Testis (tissue), 3 donors: ENCODE data around the gene REXO5. TPM values are rescaled to one million over a fixed set of nuclear protein-coding genes. Genes with fewer than 3 reads are reported as not detected.
A peak's percentile ranks its signal among the peaks of the same experiment; 100 is the strongest.

Experiments used
- DNase-seq: peaks from one replicate; pipeline ENCODE4 v3.0.0-alpha.2; 2019
- H3K27ac ChIP-seq, 2 donors: fragments of 200-600 bp; sonication (generic); one replicate each; pipeline ENCODE4 v1.5.1; 2019
- H3K27me3 ChIP-seq: fragments of 200-600 bp; sonication (generic); one replicate; pipeline ENCODE4 v1.5.1; 2019
- H3K36me3 ChIP-seq: fragments of 200-600 bp; sonication (generic); one replicate; pipeline ENCODE4 v1.5.1; 2017; ENCODE audit warnings: low read depth; ENCODE audit errors: missing control alignments
- H3K4me1 ChIP-seq: fragments of 200-600 bp; sonication (generic); one replicate; pipeline ENCODE4 v1.5.1; 2019
- H3K4me3 ChIP-seq, 2 donors: fragments of 200-600 bp; sonication (generic); one replicate each; pipeline ENCODE4 v1.5.1; 2017 to 2019
- H3K9me3 ChIP-seq: fragments of 200-600 bp; sonication (generic); one replicate; pipeline ENCODE4 v1.5.1; 2017
- POLR2A ChIP-seq: fragments of 450-650 bp; IDR thresholded peaks from one replicate; pipeline ENCODE4 v1.6.1; 2017; ENCODE audit warnings: antibody characterized with exemption, mild to moderate bottlenecking, moderate library complexity
- whole genome bisulfite sequencing, 2 donors: methylation state at CpG; one replicate each; pipeline ENCODE4 v1.1.5; 2018; 5-methylcytosine and 5-hydroxymethylcytosine counted together
- intact Hi-C: fragments of 100-400 bp; cut with DNase I; formaldehyde crosslinking; loops from one replicate; pipeline ENCODE4 v1.15.1; 2023; ENCODE audit warnings: low total_unique reads
- polyA plus RNA-seq: library from polyadenylated mRNA; stranded (reverse); fragments of 350-450 nt; fragmentation: Illumina TruSeq; extraction: RNeasy Lipid Tissue Mini Kit (QIAGEN cat#74804); gene quantifications from one replicate; pipeline ENCODE4 v1.2.3, GENCODE V29; 2014; ENCODE audit warnings: low read depth, low replicate concordance; ENCODE audit not compliant: insufficient read depth
- total RNA-seq, 2 donors: library from RNA; depleted of rRNA; stranded (reverse); fragments of >200 nt; gene quantifications; one replicate each; pipeline ENCODE4 v1.2.3, GENCODE V29; 2016
- TF ChIP-seq, protein P1 (sequence below), 3 experiments: fragments of 450-650 bp in 2 of 3; fragments of 200-600 bp in 1 of 3; sonication (generic) in 1 of 3; IDR thresholded peaks; one replicate each; pipeline ENCODE4 v1.5.1; 2016 to 2019; ENCODE audit warnings: antibody characterized with exemption in 3 of 3, mild to moderate bottlenecking in 2 of 3, moderate library complexity in 1 of 3

The REXO5 gene
- total and polyA plus RNA-seq, 3 donors from 2014 or later: 228 to 991 (median 234) TPM

DNA sequence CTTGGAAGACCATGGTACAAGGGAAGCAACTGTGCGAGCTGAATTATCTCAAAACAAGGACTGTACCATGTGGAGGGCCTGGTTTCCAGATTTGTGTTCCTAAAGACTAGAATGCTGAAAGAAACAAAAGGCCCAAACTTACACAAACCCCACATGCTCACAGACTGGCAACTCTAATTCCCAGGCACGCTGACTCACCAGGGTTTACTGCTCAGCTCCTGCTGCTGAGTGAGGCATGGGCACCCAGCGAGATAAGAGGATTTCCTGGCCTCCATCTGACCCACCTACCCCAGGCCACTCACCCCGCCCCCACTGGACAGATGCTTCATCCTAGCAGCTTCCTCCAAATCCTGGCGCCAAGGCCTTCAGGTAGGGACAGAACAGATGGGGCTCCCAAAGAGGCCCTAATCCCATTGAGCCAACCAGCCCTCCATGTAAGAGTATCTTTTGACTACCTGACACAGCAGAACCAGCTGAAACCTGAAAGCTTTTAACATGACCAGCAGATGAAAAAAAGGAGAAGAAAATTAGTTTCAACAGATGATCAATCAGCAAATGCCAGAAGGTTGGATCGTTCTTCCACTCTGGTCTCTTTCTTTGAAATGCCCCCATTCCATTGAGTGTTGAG is 59.9 kb downstream of the REXO5 start:
- intact Hi-C loops: no loop called here
- Histone ChIP-seq H3K27me3 (no peaks in the 10 kb centered on the region), H3K36me3 (no peaks in the 10 kb centered on the region), H3K9me3 (no peaks in the 10 kb centered on the region), H3K4me1 (peaks cover 37% of the 10 kb centered on the region), H3K4me3 (no peak overlapping the region), H3K27ac (peak overlapping the region in 1 of 2 donors; percentile 26)
- TF ChIP-seq, protein P1, sequence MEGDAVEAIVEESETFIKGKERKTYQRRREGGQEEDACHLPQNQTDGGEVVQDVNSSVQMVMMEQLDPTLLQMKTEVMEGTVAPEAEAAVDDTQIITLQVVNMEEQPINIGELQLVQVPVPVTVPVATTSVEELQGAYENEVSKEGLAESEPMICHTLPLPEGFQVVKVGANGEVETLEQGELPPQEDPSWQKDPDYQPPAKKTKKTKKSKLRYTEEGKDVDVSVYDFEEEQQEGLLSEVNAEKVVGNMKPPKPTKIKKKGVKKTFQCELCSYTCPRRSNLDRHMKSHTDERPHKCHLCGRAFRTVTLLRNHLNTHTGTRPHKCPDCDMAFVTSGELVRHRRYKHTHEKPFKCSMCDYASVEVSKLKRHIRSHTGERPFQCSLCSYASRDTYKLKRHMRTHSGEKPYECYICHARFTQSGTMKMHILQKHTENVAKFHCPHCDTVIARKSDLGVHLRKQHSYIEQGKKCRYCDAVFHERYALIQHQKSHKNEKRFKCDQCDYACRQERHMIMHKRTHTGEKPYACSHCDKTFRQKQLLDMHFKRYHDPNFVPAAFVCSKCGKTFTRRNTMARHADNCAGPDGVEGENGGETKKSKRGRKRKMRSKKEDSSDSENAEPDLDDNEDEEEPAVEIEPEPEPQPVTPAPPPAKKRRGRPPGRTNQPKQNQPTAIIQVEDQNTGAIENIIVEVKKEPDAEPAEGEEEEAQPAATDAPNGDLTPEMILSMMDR (IDR thresholded peaks at IDR 0.05): no peak
- TF ChIP-seq POLR2A: no peak
- WGBS, 2 donors: 69 to 83% methylated on average over 5 to 6 of the region's 6 CpGs
- DNase-seq: no peak

DNA sequence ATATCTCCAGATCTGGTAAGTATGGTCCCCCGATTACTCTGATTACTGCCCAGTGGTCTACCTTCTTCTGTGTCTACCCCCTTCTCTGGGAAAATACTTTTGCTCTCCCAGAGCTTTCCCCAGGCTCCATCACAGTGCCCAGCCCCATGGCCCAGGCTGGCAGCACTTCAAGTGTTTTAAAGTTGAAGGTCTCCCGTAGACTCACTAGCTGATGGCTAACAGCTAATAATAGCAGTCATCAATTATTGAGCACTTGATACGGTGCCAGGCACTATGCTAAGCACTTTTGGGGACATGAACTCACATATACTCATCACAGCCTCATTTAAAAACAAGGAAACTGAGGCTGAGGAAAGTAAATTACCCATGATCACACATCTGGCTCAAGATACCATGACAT is 60.5 kb downstream of the REXO5 start:
- H3K27ac ChIP-seq: no peak overlapping the region
- intact Hi-C loops: no loop called here
- peaks cover 37% of the 10 kb centered on the region for H3K4me1 ChIP-seq
- TF ChIP-seq, protein P1 (IDR thresholded peaks at IDR 0.05): no peak
- TF ChIP-seq POLR2A: no peak
- H3K9me3 ChIP-seq: no peaks in the 10 kb centered on the region
- no peaks in the 10 kb centered on the region for H3K27me3 ChIP-seq
- H3K36me3 ChIP-seq: no peaks in the 10 kb centered on the region
- 60 to 75% methylated on average over 3 of the region's 3 CpGs for WGBS, 2 donors
- H3K4me3 ChIP-seq: no peak overlapping the region
- no peak for DNase-seq

DNA sequence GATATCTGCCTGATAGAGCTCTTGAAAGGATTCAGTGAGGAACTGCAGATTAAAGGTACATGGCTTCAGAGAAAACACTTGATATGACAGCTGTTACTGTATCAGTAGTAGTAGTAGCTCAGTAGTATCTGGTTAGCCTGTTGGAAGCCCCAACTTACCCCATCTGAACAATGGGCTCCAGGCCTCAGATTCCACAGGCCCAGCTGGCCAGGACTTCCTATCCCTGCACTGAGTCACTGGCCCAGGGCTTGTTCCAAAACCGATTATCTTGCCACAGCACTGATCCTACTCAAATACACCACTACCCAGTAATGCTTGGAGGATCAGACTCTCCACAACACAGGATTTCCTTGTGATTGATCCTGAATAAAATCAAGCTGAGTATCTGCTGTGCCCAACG is 61.3 kb downstream of the REXO5 start:
- H3K27ac ChIP-seq: peak overlapping the region in 1 of 2 donors; percentile 2
- intact Hi-C loops: no loop called here
- no peaks in the 10 kb centered on the region for H3K36me3 ChIP-seq
- DNase-seq: no peak
- WGBS, 2 donors: 86 to 89% methylated on average over 2 of the region's 2 CpGs
- no peaks in the 10 kb centered on the region for H3K9me3 ChIP-seq
- H3K4me3 ChIP-seq: no peak overlapping the region
- TF ChIP-seq POLR2A: no peak
- TF ChIP-seq, protein P1 (IDR thresholded peaks at IDR 0.05): no peak
- H3K27me3 ChIP-seq: no peaks in the 10 kb centered on the region
- H3K4me1 ChIP-seq: peaks cover 37% of the 10 kb centered on the region

DNA sequence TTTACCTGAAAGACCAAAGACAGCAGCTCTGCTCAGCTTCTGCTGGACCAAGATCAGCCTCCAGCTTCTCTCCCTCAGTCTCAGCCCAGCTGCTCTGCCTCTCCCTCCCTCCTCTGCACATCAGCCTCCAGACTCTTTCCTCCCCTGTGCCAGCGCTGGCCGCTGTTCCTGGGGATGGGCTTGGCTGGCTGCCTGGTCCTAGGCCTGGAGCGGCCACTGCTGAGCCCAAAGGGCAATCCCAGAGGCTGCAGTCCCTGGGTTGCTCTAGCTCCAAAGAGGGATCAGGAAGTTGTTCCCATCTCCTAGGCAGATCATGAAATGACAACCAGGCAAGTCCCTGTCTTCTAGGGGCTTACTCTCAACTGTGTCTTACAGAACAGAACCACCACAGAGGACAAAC is 62.6 kb downstream of the REXO5 start:
- no peaks in the 10 kb centered on the region for H3K9me3 ChIP-seq
- WGBS, 2 donors: 3 to 22% methylated on average over 3 of the region's 3 CpGs
- TF ChIP-seq, protein P1 (IDR thresholded peaks at IDR 0.05): no peak
- no peak for TF ChIP-seq POLR2A
- H3K4me3 ChIP-seq: no peak overlapping the region
- no peaks in the 10 kb centered on the region for H3K36me3 ChIP-seq
- peak overlapping the region in 1 of 2 donors; percentile 57 for H3K27ac ChIP-seq
- H3K27me3 ChIP-seq: no peaks in the 10 kb centered on the region
- DNase-seq: peak; percentile 80
- intact Hi-C loops: no loop called here
- H3K4me1 ChIP-seq: peaks cover 37% of the 10 kb centered on the region
